Measurements from ENCODE around the gene TBC1D16.

- no peak for TF ChIP-seq CTCF (IDR thresholded peaks at IDR 0.05)
- no peak for TF ChIP-seq EZH2 (IDR thresholded peaks at IDR 0.05; ENCODE audit: borderline replicate concordance, insufficient read depth, low read depth, low read length, poor library complexity, severe bottlenecking)
Measured at GRCh38 chr17:79955691-79956440, 79.8 kb downstream of the TBC1D16 start.

Measured in B cell (primary cell).